ENCODE measurements around the gene TAF6.

The TAF6 gene

DNA sequence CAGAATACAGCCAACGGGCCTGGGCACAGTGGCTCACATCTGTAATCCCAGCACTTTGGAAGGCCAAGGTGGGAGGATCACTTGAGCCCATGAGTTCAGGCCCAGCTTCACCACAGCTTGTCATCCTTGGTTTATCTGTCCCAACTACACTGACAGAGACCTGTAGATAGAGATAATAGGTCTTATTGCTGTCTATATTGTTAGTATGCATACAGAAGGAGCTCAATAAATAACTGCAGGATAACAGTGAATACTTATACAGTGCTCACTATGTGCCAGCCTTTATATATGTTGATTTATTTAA, 1.5 kb upstream of the TAF6 start:
- DNase-seq = no peak

DNA sequence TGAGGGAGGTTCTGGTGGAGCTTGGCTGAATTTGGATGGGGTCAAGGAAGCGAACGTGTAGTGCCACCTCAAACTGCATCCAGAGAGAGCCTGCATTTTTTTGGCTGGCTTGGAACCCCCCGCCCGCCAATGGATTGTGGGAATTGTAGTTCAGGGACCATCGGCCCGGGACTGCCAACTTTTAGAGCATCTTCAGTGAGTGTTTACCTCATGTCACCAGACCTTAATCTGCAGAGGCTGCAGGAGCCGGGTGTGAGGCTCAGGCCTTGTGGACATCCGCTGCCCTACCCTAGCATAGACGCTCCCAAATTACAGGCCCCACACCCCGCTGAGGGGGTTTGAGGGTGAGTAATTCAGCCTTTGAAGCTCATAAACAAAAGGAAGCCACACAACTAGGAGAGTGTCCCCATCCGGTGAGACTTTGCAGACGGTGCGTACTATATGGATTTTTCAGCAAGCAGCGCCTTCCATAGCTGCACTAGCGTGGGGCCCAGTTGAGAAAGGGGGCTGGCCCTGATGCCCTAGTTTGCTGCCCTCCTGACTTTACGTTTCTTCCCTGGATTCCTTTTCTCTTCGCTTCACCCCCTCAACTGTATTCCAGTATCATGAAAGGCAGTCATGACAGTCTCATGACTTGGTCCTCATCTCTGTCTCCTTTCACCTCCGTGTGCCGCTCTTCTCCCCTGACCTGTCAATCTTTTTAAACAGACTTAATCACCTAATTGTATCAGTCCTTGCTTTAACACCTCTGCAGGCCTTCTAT, 993 bp upstream of the TAF6 start:
- DNase-seq = peak; percentile 45 to 76 (median 62)

DNA sequence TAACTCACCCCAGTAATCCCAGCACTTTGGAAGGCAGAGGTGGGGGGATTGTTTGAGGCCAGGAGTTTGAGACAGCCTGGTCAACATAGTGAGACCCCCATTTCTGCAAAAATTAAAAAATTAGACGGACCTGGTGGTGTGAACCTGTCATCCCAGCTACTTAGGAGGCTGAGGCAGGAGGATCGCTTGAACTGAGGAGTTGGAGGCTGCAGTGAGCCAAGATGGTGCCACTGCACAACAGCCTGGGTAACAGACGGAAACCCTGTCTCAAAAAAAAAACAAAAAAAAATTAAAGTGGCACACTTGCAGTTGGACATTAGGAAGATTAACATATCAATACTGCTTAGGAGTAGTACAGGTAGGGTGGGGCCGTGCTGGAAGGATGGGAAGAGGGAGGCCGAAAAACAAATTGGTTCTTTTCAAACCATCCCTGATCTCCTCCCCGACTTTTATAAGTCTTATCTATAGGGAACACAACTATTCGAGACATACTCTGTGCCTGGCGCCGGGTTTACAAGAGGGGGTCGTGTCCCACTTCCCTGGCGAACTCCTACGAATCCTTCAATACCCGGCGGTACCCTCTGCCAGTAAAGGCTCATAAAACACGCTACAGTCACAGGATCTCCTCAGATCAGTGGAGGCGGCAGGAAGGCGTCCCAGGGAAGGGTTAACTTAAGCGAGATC, 628 bp downstream of the TAF6 start:
- no peak for DNase-seq

DNA sequence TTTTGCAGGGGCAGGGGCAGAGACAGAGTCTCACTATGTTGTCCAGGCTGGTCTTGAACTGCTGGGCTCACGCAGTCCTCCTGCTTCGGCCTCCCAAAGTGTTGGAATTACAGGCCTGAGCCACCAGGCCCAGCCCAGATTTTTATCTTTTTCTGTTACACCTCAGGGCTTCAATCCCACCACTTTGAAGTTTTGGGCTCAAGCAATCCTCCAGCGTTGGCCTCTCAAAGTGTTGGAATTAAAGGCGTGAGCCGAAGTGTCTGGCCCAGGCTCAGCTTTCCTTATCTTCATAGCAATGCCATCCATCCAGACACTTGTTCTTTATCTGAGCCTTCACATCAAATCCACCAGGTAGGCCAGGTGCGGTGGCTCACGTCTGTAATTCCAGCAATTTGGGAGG, 4.1 kb downstream of the TAF6 start:
- no peak for DNase-seq

DNA sequence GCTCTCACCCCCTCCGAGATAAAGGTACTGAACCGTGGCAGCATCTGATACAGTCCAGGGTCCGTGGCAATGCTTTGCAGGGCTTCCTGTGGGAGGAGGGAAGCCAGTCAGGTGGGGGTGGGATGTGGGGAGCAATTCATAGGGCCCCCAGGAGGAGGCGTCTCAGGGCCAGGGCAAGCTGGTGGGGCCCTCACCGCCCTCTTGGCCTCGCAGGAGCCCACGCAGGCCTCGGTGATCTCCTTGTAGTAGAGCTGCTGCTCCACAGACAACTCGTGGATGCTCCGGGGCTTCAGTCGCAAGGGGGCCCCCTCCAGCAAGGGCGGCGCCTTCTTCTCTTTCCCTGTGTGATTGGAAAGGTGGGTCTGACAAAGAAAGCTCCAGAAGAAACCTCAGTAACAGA, 7.2 kb downstream of the TAF6 start:
- no peak for DNase-seq

DNA sequence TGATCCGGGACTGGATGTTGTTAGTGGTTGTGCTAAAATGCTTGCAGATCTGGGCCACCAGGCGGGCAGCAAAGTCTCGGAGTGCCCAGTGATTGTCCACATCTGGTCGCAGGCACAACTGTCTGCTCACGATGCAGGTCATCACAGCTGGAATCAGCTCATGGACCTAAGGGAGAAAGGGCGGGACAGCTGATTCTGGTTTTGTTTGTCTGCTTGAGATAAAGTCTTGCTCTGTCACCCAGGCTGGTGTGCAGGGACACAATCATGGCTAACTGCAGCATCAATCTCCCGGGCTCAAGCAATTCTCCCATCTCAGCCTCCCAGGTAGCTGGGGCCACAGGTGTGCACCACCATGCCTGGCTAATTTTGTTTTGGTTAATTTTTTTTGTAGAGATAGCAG, 8.0 kb downstream of the TAF6 start:
- DNase-seq = no peak

DNA sequence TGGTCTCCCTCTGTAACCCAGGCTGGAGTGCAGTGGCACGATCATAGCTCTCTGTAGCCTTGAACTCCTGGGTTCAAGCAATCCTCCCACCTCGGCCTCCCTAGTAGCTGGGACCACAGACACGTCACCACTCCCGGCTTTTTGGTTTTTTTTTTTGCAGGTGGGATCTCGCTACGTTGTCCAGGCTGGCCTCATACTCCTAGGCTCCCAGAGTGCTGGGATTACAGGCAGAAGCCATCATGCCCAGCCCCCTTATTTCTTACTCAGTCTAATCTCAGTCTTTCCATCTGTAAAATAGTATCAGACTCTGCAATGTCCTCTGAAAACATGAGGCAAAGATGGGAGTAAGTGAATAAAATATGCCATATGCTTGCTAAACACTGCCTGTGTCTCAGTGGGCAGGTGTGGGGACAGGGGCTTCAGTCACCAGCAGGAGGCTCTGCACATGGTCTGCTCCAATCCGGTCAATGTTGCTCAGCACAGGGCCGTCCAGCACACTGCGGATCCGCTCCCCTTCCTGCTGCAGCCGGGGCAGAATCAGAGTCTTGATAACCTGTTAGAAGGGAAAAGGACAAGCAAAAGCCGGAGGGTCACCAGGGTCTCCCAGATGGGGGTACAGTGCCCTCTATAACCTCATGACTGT, 9.5 kb downstream of the TAF6 start:
- no peak for DNase-seq

DNA sequence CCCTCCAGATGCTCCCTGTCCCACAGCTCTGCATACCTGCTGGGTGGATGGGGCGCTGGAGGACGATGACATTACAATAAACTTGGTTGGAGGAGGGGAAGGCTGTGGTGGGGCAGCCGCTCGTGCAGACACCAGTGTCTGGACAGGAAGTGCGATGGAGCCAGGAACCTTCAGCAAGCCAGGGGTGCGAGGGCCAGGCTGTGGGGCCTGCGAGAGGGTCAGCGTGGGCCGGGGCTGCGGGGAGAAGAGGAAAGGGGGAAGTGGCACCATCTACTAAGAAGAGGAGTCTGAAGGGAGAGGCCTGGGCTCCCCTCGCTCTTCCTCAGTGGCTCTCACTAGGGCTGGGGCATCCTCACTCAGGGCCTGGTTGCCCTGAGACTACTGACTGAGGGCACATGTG, 11.3 kb downstream of the TAF6 start:
- no peak for DNase-seq

DNA sequence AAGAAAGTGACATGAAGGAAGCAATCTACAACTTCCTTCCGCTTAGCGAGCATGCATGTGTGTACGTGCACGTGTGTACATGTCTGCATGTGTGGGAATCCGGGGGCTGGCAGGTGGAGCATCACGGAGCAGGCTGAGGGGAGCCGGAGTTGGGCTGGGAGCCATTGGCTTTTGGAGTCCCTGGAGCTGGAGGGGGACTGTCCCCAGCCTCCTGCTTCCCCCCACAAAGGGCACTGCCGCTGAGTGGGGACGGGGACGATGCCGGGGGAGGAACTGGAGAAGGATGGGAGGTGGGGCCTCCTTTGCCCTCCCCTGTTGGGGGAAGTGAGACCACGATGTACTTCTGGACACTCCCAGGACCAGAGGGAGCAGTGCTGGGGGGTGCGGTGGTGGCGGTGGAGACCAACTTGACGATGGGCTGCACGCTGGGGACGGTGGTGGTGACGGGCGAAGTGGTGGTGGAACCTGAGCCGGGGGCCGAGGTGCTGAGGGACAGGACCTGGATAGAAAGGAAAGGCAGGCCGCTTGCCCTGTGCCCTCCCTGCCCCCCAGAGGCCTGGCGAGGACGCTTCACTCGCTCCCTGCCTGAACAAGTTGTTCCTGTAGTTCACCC, 11.9 kb downstream of the TAF6 start:
- no peak for DNase-seq

DNA sequence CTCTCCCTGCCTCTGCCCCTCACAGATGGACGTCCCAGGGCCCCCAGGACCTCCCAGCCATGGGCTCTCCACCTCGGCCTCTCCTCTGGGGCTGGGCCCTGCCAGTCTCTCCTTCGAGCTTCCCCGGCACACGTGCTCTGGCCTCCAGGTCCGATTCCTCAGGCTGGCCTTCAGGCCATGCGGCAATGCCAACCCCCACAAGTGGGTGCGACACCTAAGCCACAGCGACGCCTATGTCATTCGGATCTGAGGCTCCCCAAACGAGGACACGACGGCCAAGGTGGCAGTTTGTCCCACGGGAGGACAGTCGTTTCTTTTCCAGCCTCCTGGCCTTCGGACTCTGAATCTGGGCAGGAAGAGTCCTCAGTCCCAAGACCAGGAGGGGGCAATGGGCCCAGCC, 12.5 kb downstream of the TAF6 start:
- DNase-seq = no peak

DNA sequence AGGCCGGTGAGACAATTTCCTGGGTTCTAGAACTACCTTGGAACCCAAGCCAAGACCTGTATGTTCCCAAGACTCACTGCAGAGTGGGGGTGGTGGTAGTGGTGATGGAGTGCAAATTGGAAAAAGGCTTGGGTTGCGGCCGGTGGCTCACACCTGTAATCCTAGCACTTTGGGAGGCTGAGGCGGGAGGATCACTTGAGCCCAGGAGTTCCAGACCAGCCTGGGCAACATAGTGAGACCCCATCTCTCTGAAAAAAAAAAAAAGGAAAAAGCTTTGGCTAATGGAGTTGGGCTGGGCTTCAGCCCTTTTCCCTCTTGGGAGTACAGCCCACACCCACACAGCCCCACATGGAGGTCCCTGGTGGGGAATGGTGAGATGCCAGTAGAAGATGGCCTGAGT, 13.6 kb downstream of the TAF6 start:
- DNase-seq = no peak

DNA sequence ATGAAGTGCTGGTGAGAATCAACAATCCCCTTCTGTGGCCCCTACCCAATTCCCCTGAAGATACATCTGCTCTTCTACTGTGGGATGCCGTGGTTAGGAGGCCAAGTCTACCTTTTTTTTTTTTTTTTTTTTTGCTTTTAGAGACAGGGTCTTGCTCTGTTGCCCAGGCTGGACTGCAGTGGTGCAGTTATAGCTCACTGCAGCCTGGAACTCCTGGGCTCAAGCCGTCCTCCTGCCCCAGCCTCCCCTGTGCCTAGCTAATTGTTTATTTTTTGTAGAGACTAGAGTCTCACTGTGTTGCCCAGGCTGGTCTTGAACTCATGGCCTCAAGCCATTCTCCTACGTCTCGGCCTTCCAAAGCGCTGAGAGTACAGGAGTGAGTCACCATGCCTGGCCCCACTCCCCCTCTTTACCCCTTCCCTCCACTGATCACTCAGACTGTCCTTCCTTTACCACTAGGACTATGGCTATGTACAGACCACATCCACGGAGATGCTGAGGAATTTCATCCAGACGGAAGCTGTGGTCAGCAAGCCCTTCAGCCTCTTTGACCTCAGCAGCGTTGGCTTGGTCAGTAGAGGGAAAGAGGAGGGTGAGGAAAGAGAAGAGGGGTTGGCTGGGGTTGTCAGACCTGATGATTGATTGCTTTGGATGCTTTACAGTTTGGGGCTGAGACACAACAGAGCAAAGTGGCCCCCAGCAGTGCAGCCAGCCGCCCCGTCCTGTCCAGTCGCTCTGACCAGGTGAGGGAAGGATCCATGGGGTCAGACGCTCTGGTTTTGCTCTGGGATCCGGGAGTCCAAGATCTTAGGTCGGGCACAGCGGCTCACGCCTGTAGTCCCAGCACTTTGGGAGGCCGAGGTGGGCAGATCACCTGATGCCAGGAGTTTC, 16.0 kb downstream of the TAF6 start:
- DNase-seq = no peak

DNA sequence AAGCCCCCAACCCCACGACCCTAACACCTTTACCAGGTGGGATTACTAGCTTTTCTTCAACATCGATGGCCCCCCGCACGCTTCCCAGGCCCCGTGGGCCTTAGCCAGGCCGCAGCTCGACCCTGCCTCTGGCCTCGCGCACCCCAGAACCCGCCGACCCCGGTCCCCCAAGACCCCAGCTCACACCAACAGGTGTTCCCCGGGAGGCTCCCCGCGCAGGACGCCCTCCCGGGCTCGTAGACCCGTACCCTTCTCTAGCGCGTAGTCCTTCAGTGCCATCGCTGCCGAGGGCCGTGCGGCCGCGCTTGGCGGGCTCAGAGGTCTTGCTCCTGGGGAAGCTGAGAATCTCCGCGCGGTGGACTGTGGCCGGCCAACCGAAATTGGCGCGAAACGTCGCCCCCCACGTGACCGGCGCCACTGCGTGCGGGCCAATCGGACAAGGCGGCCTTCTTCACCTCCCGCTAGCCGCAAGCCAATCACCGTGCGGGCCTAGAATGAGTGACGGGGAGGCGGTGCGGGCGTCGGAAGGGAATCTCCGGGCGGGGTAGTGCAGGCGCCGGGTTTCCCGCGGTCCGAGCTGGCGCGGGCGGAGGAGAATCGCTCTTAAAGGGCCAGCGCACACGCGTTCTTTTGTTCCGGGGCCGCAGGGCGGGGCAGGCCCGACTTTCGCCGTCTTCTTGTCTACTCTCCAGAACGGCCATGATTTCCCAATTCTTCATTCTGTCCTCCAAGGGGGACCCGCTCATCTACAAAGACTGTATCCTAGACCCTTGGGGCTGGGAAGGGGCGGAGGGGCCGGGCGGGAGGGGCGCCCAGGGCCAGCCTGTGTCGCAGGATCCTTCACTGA, 17.9 kb downstream of the TAF6 start, which contains the start of the genes AP4M1 and MCM7:
Gene AP4M1 (plus strand): TSS at position 628 of the 847 bp plus-strand sequence. CDS start 72 bp downstream, at position 700.
Gene MCM7 (minus strand): TSS at position 382 of the 847 bp plus-strand sequence. CDS start 103 bp downstream, at position 279.
- peak; percentile 93 to 99 (median 94) for DNase-seq

DNA sequence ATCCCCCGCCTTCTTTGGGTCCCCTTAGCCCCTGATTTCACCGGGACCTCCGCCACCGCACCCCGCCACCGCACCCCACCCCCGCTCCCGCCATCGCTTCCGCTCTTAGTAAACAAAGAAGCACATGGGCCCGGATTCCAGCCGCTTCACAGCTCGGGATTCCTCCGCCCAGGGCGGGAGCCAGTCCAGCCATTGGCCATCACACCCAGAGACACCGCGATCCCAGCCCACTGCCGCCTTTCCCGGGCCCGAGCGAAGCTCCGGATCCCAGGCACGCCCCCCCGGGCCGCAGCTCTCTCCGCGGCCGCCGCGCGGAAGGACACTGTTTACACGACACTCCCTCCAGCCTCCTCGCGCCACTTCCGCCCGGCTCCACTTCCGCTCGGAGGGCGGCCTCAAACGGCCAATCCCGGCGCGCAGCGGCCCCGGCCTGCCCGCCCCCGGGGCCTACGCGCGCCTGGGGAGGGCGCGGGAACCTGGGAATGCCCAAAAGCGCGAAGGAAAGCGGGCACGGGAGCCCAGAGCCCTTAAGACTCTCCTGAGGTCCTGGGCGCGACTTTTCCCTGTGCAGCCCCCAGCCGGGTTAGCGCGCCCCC, 18.6 kb downstream of the TAF6 start:
- peak; percentile 77 to 90 (median 80) for DNase-seq

DNA sequence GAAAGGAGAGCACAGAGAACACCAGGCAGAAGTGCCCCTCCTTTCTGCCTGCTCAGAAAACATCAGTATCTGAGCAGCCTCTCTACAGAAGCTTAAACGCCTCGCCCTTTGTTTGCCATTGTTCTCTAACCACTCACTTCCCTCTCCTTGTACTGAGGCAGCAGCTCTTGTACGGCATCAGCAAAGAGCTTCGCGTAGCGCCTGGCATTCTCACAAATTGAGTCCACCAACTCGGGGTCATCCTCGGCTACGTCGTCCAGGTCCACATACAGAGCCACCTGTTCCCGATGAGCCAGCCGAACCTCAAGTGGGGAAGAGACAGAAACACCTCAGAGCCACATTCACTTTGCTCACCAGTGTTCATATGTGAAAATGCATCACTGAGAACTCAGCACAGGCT, 19.7 kb downstream of the TAF6 start:
- DNase-seq = no peak

DNA sequence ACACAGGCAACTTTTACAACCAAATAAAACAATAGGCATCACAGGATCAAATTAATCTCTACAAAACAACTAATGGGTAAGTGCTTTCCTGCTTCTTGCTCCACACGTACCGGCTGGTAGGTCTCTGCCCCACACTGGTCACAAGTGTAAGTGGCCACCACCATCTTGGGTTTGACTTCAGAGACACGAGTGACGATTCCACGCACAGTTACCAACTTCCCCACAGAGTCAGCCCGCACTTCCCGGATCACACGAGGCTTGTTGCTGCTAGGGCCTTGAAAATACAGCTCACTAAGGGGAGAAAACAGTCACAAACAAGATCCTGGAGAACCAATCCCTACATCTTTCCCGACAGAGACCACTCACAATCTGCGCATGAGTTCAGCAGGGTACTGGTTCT, 20.2 kb downstream of the TAF6 start:
- no peak for DNase-seq

DNA sequence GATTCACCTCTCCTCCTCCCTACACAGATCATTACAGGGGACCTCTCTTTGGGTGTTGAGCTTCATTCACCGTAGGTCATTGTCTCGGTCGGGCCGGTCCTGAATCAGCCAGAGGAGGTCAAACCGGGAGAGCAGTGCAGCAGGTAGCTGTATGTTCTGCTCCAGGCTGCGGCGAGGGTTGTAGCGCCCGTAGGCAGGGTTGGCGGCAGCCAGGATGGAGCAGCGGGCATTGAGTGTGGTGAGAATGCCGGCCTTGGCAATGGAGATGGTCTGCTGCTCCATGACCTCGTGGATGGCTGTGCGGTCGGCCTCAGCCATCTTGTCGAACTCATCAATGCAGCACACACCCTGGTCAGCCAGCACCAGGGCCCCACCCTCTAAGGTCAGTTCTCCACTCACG, 23.5 kb downstream of the TAF6 start:
- no peak for DNase-seq

DNA sequence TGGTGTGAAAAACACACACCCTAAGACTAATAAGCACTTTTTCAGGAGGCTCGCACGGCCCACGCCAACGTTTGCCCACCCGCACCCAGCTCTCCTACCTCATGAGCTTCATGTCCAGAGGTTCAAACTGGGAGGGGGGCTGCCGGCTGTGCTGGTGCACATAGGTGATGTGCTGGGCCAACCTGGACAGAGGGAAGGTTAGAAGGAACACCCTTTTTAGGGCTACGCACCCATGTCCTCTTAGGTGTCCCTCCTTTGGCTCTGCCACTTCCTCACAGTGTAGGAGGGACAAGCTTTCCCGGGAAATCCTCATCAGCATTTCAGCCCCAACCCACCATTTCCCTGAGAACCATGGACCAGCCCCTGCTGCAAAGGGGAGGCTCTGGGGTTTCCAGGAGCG, 23.9 kb downstream of the TAF6 start:
- DNase-seq = no peak

DNA sequence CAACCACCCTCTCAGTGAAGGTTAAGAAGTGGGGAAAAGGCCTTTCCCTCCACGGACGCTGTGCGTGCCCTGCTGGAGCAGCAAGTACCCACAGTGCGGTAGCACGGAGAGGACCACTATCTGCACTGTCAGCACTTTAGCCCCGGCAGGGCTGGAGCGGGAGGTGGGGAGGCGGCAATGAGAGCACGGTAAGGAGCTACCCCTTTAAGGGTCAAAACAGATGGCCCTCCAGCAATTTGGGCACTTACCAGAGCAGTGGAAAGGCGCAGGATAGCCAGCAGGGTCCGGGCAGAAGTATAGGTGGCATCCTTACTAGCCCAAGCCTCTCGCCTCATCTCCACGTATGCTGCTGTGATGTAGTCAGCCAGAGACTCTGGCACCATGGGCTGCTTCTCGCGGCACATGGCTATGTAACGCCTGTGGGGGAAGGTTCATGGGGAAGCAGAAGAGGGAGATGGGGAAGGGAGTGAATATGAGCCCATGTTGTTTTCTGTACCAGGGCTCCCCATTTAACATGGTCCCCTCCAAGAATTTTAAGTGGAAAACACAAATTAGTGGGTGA, 25.2 kb downstream of the TAF6 start:
- no peak for DNase-seq

DNA sequence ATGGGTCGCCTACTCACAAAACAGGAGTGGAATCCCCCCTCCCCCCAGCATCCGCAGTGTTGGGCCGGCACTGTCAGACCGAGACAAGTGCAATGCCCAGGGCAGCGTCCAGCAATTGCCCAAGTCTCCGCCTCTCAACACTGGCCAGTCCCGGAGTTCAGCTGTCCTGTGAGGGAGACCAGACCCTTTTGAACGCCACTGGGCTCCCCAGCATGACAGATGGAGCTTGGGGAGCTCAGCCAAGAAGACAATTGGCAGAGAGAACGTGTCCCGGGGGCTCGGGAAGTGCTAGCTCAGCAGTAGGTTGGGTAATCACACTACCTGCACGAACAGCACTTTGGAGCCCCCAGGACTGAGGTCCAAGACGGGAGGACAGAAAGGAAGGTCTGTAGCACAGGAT, 25.7 kb downstream of the TAF6 start:
- DNase-seq = no peak

DNA sequence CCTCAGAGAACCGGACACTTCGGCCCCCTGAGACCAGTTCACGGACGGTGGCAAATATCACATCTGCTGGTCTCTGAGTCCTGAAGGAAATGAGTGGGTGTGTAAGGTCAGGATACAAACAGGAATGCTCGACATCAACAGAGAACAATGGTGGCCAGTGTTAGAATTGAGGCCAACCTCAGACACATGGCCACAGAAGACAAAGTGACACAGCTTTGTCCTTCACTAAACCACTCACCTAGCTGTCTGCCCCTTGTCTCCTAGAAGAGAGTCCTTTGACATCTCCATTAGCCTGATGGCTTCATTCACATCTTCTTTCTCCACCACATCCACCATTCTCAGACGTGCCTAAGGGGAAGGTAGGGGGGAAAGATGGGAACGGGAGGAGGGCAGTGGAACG, 26.1 kb downstream of the TAF6 start:
- DNase-seq = no peak
